GM19023 (cell line): ENCODE measurements around the gene FRAT2.

Source experiments
- ATAC-seq: cut with Tn5 transposase; IDR thresholded peaks from one replicate; pipeline ENCODE4 v1.9.1; 2021; ENCODE audit warnings: mild to moderate bottlenecking, moderate library complexity; ENCODE audit not compliant: unreplicated experiment

The FRAT2 gene, protein sequence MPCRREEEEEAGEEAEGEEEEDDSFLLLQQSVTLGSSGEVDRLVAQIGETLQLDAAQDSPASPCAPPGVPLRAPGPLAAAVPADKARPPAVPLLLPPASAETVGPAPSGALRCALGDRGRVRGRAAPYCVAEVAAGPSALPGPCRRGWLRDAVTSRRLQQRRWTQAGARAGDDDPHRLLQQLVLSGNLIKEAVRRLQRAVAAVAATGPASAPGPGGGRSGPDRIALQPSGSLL

DNA sequence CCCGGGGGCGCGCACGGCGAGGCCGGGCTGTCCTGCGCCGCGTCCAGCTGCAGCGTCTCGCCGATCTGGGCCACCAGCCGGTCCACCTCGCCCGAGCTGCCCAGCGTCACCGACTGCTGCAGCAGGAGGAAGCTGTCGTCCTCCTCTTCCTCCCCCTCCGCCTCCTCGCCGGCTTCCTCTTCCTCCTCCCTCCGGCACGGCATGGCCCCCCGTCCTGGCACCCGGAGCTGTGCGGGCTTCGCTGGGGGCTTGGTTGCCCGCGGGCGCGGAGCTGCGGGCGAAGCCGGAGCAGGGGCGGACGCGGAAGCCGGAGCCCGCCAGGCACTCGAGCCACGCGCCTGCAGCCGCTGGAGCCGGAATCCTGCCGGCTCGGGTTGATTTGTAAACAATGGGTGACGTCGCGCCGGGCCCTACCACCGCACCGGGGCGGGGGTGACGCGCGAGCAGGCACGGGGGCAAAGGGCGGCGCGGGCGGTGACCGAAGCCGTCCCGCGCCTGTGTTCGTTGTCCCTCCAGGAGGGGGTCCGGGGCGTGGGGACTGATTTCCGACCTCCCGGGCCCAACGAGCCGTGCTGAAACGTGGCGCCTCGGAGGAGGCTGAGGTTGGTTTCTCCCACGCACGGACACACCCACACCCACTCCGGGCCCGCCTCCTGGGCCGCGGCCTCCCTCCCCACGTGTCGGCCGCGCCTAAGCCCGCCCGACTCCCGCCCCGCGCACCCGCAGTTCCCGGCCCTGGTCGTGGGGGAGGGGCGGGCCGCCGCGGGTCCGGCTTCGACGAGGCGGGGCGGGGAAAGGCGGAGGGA is at the start of gene FRAT2:
Gene FRAT2, minus strand, starts transcription at position 360 of the 806 bp plus-strand sequence. Its CDS starts 157 bp downstream, at position 203.
- ATAC-seq, result peak; percentile 88

DNA sequence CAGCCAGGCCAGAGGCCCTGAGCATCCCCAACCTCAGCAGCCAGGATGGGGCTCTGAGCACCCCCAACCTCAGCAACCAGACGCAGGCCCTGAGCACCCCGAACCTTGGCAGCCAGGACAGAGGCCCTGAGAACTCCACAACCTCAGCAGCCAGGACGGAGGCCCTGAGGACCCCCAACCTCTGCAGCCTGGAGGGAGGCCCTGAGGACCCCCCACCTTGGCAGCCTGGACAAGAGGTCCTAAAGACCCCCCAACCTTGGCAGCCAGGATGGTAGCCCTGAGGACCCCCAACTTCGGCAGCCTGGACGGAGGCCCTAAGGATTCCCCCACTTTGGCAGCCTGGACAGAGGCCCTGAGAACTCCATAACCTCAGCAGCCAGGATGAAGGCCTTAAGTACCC is 49.6 kb upstream of the FRAT2 start:
- ATAC-seq, result no peak

DNA sequence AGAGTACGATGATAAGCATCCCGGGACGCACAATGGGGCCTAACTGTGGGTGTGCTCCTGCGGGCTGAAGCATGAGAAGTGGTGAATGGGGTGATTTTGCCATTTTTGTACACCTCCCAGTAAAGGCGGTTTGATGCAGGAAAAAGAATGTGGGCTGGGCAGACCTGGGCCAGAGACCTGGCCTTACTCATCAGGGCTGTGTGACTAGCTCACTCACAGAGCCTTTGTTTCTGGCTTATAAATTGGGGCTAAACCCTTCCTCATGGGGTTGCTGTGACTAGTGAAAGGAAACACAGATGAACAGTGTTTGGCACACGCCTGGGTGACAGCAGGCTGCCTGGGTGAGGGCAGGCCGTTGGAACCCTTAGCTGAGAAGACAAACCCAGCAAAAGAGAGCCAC is 48.6 kb upstream of the FRAT2 start:
- ATAC-seq, result no peak

DNA sequence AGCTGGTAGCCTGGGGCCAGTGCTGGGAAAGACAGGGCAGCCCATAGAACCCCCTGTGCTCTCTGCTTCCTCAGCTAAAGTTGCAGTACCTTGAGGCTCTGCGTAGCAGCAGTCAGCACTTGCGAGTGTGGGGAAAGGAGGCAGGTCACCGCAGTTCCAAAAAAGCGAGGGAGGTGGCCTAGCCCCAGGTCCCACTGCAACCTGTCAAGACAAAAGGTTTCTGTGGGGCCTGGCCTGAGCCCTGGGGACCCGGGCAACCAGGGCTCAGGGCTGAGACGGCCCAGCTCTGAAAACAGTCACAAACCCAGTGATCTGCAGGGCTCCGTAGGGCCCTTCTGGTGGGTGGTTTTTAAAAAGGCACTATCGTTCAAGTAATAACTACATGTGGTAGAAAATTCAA is 47.1 kb upstream of the FRAT2 start:
- ATAC-seq, result no peak

DNA sequence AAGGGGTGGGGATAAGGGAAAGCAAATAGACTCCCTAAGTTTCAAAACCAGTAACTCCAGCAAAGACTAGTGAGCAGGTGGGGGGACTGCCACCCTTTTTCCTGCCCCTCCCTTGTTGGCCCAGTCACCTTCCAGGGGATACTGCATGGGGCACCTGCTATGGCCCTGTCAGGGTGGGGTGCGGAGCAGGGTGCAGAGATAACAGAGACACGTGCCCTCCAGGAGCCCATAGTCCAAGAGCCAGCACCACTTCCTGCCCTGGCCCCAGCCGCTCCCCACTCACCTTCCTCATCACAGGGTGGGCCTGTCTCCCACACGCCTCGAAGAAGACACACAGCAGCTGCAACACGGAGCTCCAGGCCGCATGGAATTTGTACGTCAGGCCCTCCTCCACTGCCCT is 46.0 kb upstream of the FRAT2 start:
- no peak for ATAC-seq

DNA sequence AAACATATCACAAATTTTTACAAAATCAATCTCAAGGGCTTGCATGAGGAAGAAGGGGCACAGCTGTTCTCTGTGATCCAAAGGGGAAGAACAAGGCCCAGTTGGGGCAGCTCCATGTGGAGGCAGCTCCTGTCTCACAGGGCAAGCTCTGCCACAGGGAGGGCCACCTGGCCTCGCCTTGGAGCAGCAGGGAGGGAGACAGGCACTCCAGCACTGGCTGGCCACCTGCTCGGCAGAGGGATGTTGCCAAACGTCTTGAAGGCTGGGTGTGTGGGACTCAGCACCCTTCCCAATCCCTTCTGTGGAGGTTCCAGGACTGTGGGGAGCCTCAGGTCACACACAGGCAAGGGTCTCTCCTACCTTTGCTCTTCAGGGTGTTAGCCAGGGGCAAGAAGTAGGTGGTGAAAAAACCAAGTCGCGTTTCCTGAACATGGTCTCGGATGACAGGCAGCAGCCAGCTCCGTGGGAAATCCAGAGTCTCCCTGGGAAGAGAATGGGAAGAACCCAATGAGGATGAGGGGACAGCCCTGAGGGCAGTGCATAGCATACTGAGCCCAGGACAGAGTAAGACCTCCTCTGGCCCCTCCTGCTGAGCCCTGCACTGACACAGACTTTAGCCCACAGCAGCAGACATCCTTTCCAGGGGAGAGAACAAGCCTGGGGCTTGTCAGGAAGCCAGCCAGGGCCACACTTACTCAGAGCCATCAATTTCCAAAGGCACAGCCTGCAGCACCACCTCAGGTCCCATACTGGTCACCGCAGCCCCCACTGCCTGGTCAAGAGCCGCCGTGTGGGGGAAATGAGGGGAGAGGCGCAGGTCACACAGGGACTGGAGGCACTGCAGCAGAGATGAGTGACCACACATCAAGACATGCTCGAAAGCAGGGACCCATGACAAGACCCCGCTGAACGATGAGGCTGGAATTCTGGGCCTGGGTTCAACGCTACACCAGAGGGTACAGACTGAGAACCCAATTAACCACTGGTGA is 44.7 kb upstream of the FRAT2 start:
- ATAC-seq, result no peak

DNA sequence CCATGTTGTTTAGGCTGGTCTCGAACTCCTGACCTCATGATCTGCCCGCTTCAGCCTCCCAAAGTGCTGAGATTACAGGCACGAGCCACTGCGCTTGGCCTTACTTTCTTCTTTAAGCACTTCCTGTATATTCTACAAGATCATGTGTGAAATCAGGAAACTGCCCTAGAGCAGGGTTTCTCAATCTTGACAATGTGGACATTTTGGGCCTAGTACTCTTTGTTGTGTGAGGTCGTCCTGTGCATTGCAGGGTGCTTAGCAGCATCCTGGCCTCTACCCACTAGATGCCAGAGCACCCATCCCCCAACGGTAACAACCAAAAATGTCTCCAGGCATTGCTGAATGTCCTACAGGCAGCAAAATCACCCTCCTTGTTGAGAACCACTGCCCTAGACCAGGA is 41.9 kb upstream of the FRAT2 start:
- no peak for ATAC-seq

DNA sequence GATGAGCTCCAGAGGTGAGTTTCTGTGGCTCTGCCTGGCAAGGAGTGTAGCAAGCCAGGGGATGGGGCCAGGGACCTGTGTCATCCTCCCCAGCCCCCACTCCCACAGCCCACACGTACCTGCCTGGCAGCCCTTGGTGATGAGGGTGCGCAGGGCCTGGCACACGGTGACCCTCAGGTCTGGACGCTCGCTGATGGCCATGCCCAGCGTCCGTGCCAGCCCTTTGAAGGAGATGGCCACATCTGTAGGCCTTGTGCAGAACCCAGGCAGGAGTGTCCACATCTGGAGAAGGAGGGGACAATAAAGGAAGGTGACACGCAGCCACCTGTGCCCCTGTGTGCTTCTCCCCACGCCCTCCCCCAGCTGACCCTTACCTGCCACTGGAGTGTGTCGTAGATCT is 38.9 kb upstream of the FRAT2 start:
- ATAC-seq, result no peak

DNA sequence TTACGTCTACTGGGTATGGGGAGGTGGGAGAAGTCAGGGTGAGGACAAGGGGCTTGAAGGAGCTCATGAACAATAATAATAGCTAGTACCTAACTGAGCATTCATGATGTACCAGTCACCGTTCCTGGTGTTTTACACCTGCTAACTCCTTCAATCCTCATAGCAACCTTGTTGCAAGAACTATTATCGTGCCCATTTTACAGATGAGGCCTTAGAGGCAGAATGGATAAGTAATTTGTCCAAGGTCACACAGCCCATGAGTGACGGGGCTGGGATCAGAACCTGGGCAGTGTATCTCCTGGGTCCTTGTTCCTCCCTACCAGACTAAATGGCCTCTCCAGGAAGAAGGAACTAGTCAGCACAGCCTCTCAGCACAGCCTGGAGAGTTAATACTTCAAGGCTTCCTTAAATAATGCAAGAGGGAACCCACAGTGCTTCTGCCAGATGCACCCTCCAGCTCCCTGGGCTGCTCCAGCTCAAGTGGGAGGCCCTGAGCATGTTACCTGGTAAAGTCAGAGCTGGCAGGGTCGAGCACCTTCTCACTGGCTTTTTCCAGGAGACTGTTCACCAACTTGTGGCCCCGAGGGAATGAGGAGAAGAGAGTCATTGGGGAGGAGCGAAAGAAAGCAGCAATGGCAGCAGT is 37.8 kb upstream of the FRAT2 start:
- ATAC-seq, result no peak

DNA sequence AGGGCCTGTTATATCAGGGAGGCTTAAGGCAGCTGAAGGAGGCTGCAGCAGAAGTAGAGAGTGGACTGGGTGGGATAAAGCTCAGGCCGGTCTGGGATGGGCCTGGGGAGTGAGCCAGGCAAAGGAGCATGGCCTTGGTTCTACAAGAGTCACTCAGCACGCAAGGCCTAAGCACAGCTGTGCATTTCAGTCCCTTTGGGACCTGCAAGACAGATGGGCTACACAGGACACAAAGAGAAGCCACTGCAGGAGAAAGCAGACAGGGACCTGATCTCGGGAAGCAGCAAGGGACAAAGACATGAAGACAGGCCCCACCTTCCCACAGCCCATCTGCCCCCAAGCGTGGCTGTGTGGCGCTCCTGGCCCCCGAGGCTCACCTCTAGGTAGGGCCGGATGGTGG is 37.2 kb upstream of the FRAT2 start:
- no peak for ATAC-seq

DNA sequence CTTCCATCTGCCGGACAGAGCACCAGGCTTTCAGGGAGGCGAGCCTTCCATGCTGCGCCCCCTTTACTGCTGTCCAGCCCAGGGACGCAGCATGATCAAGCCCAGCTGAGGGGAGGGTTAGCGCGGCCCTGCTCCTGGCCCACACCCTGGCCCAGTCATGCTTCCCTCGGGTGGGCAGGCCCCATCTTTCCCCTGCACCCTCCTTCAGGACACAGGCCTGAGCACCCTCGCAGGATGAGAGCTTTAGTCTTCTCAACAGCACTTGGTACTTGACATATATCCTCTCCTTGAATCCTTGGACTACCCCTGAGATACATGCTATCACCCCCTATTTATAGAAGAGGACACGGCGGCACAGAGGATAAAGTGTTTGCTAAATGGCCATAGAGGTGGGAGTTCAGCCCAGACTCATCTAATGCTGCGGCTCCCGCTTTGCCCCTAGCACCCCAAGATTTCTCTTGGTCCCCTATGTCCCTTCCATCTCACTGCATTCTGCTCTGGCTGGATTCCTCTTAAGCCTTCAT is 32.7 kb upstream of the FRAT2 start:
- no peak for ATAC-seq

DNA sequence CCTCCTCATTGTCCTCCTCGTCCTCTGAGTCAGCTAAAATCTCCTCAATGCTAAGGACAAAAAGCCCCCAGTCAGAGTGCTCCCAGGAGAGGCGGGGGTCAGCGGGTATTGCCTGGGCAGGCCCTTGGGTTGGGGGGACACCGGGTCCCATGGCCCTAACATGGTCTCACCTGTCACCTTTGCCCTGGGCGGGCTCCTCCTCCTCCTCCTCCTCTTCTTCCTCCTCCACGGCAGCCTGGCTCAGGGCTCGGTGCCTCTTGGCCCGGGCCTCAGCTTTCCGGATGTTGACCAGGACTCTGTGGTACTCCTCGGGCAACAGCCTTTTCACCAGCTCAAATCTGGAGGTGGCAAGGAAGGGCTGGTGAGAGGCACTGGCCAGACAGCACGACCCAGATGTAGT is 32.0 kb upstream of the FRAT2 start:
- no peak for ATAC-seq

DNA sequence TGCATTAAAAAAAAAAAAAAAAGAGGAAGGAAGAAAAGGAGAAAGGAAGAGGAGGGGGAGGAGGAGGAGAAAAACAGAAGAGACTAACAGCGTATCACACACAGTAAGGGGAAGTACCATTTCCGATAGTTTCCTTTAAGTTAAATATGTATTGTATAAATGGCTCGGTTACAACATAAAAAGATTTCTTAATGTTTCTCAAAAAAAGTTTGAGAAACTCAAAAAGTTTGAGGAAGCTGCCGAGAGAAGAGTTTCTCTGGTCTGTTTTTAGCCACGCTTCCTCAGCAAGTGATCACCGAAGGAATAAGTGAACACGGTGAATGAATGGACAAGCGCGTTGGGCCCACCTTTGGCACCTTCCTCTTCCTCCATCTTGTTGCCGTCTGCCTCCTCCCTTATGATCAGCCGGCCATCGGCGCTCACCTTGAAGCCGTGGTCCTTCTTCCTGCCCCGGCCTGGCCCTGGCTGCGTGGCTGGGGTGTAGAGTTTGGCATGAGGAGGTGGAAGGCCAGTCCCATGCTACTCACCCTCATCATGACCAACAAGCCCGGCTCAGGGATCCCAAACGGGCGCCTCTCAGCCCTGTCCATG is 31.3 kb upstream of the FRAT2 start:
- ATAC-seq, result no peak

DNA sequence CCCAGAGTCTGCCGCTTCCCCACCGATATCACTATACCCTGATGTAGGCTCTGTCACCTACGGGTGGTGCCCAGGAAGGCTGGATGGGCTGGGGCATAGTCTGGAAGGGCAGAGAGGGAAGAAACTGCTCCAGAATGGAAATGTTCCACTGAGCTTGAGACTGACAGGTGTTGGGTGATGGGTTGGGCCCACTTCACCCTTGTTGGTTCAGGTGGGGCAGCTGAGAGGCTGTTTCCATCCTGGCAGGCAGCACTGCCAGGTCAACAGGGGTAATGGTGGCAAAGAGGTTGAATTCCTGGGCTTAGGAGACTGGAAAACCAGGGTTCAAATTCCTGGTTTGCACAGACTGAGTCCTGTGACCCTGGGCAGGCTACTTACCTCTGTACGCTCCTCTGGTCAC is 28.5 kb upstream of the FRAT2 start:
- ATAC-seq, result no peak

DNA sequence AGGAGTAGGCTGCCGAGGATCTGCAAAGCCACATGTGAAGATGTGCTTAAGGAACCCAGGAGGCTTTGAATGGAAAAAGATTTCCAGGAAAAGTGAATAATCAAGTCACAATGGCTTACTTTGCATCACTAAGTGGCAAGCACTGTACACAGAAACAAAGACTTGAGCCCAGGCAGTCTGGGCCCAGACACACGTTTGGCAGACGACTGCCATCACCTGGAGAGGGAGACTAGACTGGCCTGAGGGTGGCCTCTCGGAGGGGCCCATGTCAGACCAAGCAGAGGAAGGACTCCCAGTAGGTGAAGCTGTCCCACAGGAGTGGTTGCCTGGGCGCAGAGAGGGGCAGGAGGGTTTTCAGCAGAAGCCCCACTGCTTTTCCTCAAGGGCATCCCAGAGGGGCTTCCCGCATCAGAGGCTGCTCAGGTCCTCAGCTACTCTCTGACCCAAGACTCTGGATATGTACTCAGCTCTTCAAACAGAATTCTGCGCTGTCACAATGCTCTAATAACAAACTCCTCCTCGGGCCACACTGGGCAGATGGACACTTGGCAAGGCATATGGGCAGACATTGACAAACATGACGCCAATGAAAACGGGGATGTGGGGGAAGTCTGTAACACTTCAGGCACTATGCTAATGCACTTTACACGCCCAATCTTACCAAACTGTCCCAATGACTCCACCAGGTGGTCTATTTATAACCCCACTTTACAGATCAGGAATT is 27.9 kb upstream of the FRAT2 start:
- no peak for ATAC-seq

DNA sequence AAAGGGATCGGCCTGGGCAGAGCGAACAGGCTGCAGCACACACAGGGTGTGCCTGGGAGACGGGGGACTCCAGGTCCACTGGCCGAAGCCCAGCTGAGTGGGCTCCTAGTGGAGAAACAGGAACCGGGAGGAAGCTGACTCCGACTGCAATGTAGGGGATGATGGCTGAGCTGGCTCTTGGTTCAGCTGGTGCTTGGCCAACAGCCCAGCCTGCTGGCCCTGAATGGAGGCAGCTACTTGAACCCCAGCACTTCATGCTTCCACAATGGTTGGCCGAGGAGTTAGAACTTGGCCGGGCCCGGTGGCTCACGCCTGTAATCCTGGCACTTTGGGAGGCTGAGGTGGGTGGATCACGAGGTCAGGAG is 27.0 kb upstream of the FRAT2 start:
- ATAC-seq, result no peak

DNA sequence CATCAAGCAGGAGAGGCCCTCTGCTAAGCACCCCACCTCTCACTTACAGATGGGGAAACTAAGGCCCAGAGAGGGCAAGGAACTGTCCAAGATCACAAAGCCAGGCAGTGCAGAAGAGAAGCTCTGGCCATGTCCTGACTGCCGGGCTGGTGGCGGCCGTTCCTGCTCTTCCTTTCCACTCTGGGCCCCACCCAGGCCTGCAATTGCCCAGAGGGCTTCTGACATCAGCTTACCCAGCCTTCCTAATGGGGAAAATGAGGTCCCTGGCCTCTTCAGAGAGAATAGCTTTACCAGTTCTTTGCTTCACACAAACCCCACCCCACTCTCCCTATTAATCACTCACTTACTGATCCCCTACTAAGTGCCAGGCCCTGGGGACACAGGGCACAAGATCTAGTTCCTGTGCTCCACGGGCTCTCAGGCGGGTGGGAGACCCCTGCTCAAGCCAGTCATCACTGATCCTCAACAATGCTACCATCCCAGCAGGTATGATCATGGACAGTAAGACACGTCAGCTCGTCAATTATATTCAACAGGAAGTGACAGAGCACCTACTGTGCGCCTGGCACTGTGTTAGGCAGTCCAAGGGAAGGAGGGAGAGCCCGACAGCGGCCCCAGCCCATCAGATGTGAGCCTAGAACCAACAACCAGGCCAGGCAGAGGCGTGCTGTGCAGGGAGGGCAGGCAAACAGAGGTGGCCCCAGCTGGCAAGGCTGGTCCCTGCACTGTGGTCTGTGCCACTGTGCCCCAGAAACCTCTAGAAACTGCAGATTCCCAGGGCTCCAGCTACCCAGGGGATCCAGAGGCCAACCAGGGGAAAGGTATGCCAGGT is 26.4 kb upstream of the FRAT2 start:
- no peak for ATAC-seq

DNA sequence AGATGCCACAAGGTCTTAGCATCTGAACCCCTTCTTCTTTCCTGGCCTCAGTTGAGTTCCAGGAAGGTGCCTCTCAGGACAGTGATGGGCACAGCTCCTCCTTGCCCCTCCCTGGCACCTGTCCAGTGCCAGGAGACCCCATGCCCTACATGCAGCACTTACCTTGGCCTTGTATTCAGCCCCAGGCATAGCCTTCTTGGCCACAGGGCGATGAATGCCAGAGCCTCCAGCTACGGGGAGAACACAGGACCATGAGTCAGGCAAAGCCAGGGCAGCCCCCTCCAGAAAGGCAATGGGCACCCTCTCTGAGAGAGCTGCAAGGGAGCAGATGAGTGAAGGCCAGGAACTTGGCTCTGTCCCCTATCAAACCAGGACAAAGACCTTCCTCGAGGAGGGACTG is 24.3 kb upstream of the FRAT2 start:
- ATAC-seq, result no peak

DNA sequence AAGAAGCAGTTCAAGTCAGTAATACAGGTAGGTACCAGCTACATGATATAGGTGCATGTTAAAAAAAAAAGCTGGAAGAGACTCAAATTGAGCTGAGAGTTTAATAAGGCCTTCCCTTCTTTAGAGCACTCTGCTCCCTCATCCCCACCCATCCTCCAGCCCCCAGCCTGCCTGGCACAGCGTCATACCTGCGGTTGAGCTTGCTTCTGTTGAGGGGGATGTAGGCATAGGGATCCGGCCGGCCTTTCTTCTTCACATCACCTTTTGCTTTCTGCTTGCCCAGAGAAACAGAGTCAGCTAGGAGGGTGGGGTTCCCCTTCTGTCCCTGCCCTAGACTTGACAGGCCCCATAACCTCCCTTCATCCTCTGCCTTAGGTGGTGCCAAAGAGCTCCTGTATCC is 23.8 kb upstream of the FRAT2 start:
- no peak for ATAC-seq
